ENCODE data around the gene SH3RF2.

SH3RF2 gene

DNA sequence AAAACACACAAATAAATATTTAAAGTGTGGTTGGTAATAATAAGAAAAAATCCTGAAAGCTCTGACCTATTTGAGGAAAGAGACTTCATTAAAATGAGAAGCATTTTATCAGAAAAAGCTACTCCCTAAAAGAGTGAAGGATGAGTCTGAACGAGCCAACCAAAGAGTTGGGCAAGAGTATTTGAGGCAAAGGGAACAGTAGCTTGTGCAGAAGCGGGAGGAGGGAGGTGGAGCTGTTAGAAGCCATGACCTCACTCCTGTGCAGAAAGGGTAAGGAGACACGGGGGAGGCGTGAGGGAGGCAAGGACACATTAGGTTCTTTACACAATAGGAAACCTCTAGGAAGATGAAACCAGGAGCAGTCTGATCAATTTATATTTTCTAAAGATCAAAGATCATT, 29.4 kb downstream of the SH3RF2 start (continued):
- TF ChIP-seq, protein P1, sequence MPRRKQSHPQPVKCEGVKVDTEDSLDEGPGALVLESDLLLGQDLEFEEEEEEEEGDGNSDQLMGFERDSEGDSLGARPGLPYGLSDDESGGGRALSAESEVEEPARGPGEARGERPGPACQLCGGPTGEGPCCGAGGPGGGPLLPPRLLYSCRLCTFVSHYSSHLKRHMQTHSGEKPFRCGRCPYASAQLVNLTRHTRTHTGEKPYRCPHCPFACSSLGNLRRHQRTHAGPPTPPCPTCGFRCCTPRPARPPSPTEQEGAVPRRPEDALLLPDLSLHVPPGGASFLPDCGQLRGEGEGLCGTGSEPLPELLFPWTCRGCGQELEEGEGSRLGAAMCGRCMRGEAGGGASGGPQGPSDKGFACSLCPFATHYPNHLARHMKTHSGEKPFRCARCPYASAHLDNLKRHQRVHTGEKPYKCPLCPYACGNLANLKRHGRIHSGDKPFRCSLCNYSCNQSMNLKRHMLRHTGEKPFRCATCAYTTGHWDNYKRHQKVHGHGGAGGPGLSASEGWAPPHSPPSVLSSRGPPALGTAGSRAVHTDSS (tag by site-specific recombination; IDR thresholded peaks at IDR 0.05): no peak
- TF ChIP-seq, protein P2, sequence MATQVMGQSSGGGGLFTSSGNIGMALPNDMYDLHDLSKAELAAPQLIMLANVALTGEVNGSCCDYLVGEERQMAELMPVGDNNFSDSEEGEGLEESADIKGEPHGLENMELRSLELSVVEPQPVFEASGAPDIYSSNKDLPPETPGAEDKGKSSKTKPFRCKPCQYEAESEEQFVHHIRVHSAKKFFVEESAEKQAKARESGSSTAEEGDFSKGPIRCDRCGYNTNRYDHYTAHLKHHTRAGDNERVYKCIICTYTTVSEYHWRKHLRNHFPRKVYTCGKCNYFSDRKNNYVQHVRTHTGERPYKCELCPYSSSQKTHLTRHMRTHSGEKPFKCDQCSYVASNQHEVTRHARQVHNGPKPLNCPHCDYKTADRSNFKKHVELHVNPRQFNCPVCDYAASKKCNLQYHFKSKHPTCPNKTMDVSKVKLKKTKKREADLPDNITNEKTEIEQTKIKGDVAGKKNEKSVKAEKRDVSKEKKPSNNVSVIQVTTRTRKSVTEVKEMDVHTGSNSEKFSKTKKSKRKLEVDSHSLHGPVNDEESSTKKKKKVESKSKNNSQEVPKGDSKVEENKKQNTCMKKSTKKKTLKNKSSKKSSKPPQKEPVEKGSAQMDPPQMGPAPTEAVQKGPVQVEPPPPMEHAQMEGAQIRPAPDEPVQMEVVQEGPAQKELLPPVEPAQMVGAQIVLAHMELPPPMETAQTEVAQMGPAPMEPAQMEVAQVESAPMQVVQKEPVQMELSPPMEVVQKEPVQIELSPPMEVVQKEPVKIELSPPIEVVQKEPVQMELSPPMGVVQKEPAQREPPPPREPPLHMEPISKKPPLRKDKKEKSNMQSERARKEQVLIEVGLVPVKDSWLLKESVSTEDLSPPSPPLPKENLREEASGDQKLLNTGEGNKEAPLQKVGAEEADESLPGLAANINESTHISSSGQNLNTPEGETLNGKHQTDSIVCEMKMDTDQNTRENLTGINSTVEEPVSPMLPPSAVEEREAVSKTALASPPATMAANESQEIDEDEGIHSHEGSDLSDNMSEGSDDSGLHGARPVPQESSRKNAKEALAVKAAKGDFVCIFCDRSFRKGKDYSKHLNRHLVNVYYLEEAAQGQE (tag by site-specific recombination; IDR thresholded peaks at IDR 0.05): no peak
- 0 out of 2 replicates have a peak, but pooled peaks have one; percentile 34 for TF ChIP-seq PRDM1 (tag by site-specific recombination; IDR thresholded peaks at IDR 0.05)
- 0 out of 2 replicates have a peak, but pooled peaks have one; percentile 10 for TF ChIP-seq ZNF366 (tag by site-specific recombination; conservative IDR thresholded peaks at IDR 0.05)
- no peak for TF ChIP-seq ZSCAN30 (tag by site-specific recombination; IDR thresholded peaks at IDR 0.05)
- no peak for TF ChIP-seq ZBTB17 (tag by site-specific recombination; IDR thresholded peaks at IDR 0.05)
- no peak for TF ChIP-seq ZIC2 (tag by site-specific recombination; IDR thresholded peaks at IDR 0.05)
- TF ChIP-seq BCL11B (tag by site-specific recombination; IDR thresholded peaks at IDR 0.05; ENCODE audit: low read depth): no peak
- TF ChIP-seq HOXC10 (CRISPR knock-in tag; IDR thresholded peaks at IDR 0.05): no peak
- no peak for TF ChIP-seq PRDM6 (tag by site-specific recombination; IDR thresholded peaks at IDR 0.05)
- no peak for TF ChIP-seq HOXD13 (CRISPR knock-in tag; IDR thresholded peaks at IDR 0.05; ENCODE audit: borderline replicate concordance)
- no peak for TF ChIP-seq ZNF514 (tag by site-specific recombination; IDR thresholded peaks at IDR 0.05)
- TF ChIP-seq ZNF174 (tag by site-specific recombination; IDR thresholded peaks at IDR 0.05): no peak
- TF ChIP-seq ZNF792 (tag by site-specific recombination; IDR thresholded peaks at IDR 0.05): no peak
- no peak for TF ChIP-seq ZBTB7A (tag by site-specific recombination; IDR thresholded peaks at IDR 0.05; ENCODE audit: low read depth)
- no peak for TF ChIP-seq MYNN (tag by site-specific recombination; IDR thresholded peaks at IDR 0.05; ENCODE audit: borderline replicate concordance)
- TF ChIP-seq ZNF175 (tag by site-specific recombination; IDR thresholded peaks at IDR 0.05): no peak
- no peak; the same call in 1 of the 2 replicates for TF ChIP-seq ZBTB21 (tag by site-specific recombination; IDR thresholded peaks at IDR 0.05)
- TF ChIP-seq, protein P3, sequence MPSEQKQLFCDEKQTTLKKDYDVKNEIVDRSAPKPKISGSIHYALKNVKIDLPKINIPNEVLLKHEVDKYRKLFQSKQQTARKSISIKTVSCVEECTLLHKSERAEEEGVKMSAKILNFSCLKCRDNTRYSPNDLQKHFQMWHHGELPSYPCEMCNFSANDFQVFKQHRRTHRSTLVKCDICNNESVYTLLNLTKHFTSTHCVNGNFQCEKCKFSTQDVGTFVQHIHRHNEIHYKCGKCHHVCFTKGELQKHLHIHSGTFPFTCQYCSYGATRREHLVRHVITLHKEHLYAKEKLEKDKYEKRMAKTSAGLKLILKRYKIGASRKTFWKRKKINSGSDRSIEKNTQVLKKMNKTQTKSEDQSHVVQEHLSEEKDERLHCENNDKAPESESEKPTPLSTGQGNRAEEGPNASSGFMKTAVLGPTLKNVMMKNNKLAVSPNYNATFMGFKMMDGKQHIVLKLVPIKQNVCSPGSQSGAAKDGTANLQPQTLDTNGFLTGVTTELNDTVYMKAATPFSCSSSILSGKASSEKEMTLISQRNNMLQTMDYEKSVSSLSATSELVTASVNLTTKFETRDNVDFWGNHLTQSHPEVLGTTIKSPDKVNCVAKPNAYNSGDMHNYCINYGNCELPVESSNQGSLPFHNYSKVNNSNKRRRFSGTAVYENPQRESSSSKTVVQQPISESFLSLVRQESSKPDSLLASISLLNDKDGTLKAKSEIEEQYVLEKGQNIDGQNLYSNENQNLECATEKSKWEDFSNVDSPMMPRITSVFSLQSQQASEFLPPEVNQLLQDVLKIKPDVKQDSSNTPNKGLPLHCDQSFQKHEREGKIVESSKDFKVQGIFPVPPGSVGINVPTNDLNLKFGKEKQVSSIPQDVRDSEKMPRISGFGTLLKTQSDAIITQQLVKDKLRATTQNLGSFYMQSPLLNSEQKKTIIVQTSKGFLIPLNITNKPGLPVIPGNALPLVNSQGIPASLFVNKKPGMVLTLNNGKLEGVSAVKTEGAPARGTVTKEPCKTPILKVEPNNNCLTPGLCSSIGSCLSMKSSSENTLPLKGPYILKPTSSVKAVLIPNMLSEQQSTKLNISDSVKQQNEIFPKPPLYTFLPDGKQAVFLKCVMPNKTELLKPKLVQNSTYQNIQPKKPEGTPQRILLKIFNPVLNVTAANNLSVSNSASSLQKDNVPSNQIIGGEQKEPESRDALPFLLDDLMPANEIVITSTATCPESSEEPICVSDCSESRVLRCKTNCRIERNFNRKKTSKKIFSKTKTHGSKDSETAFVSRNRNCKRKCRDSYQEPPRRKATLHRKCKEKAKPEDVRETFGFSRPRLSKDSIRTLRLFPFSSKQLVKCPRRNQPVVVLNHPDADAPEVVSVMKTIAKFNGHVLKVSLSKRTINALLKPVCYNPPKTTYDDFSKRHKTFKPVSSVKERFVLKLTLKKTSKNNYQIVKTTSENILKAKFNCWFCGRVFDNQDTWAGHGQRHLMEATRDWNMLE (tag by site-specific recombination; conservative IDR thresholded peaks at IDR 0.05; ENCODE audit: low read depth): no peak
- peak; percentile 55 for TF ChIP-seq ZNF510 (tag by site-specific recombination; IDR thresholded peaks at IDR 0.05; ENCODE audit: insufficient replicate concordance)
- TF ChIP-seq SCRT2 (tag by site-specific recombination; IDR thresholded peaks at IDR 0.05): no peak
- no peak for TF ChIP-seq ZNF248 (tag by site-specific recombination; IDR thresholded peaks at IDR 0.05)
- TF ChIP-seq ZNF311 (tag by site-specific recombination; IDR thresholded peaks at IDR 0.05; ENCODE audit: borderline replicate concordance): no peak
- TF ChIP-seq OVOL3 (tag by site-specific recombination; IDR thresholded peaks at IDR 0.05): no peak
- no peak for TF ChIP-seq ZNF624 (tag by site-specific recombination; IDR thresholded peaks at IDR 0.05)
- no peak for TF ChIP-seq ZNF560 (tag by site-specific recombination; IDR thresholded peaks at IDR 0.05; ENCODE audit: borderline replicate concordance)
- TF ChIP-seq ZFP3 (tag by site-specific recombination; IDR thresholded peaks at IDR 0.05; ENCODE audit: low read depth): no peak
- TF ChIP-seq ZNF76 (tag by site-specific recombination; IDR thresholded peaks at IDR 0.05; ENCODE audit: borderline replicate concordance, low read depth): no peak
- TF ChIP-seq ZNF169 (tag by site-specific recombination; IDR thresholded peaks at IDR 0.05): no peak

All from HEK293 (cell line).